Measurements from ENCODE around the gene CADM2.

GRCh38 chr3:85710490-85710889, 751.7 kb downstream of the CADM2 start:
- TF ChIP-seq EP300 (IDR thresholded peaks at IDR 0.05): no peak
- TF ChIP-seq CTCF (IDR thresholded peaks at IDR 0.05): no peak

All from upper lobe of left lung (tissue), 4 donors.